Islet of Langerhans (tissue), 1 donor: ENCODE data around the gene ZXDC.

ENCODE experiments used
- FAIRE-seq: peaks from one replicate; lab custom pipeline; 2011; peaks lifted over from hg19 to GRCh38; lab: Jason Lieb, UNC

The ZXDC gene

GRCh38 chr3:126435456-126436315 lies 40.0 kb downstream of the ZXDC start:
- FAIRE-seq = no peak

- no peak for FAIRE-seq
These were observed 40.7 kb downstream of the ZXDC start for GRCh38 chr3:126434931-126435411.

GRCh38 chr3:126434264-126434590 lies 41.5 kb downstream of the ZXDC start:
- no peak for FAIRE-seq

GRCh38 chr3:126433496-126434263 lies 42.0 kb downstream of the ZXDC start:
- FAIRE-seq = no peak

GRCh38 chr3:126433105-126433430 lies 42.6 kb downstream of the ZXDC start:
- FAIRE-seq = no peak

GRCh38 chr3:126432361-126433104 lies 43.2 kb downstream of the ZXDC start:
- FAIRE-seq = no peak

- FAIRE-seq = no peak
These were observed 44.6 kb downstream of the ZXDC start for GRCh38 chr3:126431103-126431534.

GRCh38 chr3:126424751-126425150 lies 50.9 kb downstream of the ZXDC start:
- no peak for FAIRE-seq

- FAIRE-seq = no peak
These were observed 51.5 kb downstream of the ZXDC start for GRCh38 chr3:126424039-126424717.

- no peak for FAIRE-seq
These were observed 52.3 kb downstream of the ZXDC start for GRCh38 chr3:126423191-126424038.

- FAIRE-seq = no peak
These were observed 53.1 kb downstream of the ZXDC start for GRCh38 chr3:126422571-126423091.

GRCh38 chr3:126422121-126422520 lies 53.6 kb downstream of the ZXDC start:
- FAIRE-seq = no peak

GRCh38 chr3:126421573-126422119 lies 54.0 kb downstream of the ZXDC start:
- no peak for FAIRE-seq

GRCh38 chr3:126419886-126420786 lies 55.6 kb downstream of the ZXDC start:
- no peak for FAIRE-seq

GRCh38 chr3:126419151-126419703 lies 56.5 kb downstream of the ZXDC start:
- FAIRE-seq = no peak

- no peak for FAIRE-seq
These were observed 57.0 kb downstream of the ZXDC start for GRCh38 chr3:126418661-126419131.

GRCh38 chr3:126417981-126418530 lies 57.6 kb downstream of the ZXDC start:
- no peak for FAIRE-seq

- FAIRE-seq = no peak
These were observed 58.2 kb downstream of the ZXDC start for GRCh38 chr3:126417515-126417914.

- FAIRE-seq = no peak
These were observed 58.7 kb downstream of the ZXDC start for GRCh38 chr3:126416943-126417342.
